Epithelial cell of esophagus (primary cell): ENCODE measurements around the gene HNRNPC.
A peak's percentile ranks its signal among the peaks of the same experiment; 100 is the strongest.
"Not testable (repeated sequence)": the region's sequence is repeated elsewhere in the genome, so short reads cannot be mapped to it uniquely, and the experiment has no call there.

Source experiments
- DNase-seq: peaks from one replicate; pipeline ENCODE4 v3.0.0; 2010; ENCODE audit warnings: low read depth
- H3K4me3 ChIP-seq: 2 replicates; pipeline ENCODE4 v1.5.1; 2011; ENCODE audit warnings: mild to moderate bottlenecking, low read length, control low read depth
- TF ChIP-seq, protein P1 (sequence below): IDR thresholded peaks from 2 replicates; pipeline ENCODE4 v1.5.1; 2011; ENCODE audit warnings: low read depth, mild to moderate bottlenecking, low read length, control low read depth, inconsistent platforms; ENCODE audit not compliant: insufficient read depth; ENCODE audit errors: missing control alignments

The HNRNPC gene

DNA sequence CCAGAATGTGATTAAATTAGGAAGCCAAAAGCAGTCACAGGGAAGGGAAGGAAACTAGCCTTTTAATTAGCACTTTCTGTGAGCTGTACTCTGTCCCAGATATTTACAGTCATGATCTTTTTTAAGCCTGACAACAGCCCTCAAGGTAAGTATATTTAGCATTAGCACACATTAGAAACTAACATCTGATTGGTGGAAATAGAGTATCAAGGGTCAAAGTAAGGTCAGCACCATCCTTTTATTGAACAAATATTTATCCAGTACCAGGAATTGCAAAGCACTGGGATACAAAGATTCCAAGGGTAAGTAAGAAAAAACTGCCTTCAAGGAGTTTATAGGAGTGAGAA, 38.9 kb upstream of the HNRNPC start:
- DNase-seq, result no peak
- TF ChIP-seq, protein P1, sequence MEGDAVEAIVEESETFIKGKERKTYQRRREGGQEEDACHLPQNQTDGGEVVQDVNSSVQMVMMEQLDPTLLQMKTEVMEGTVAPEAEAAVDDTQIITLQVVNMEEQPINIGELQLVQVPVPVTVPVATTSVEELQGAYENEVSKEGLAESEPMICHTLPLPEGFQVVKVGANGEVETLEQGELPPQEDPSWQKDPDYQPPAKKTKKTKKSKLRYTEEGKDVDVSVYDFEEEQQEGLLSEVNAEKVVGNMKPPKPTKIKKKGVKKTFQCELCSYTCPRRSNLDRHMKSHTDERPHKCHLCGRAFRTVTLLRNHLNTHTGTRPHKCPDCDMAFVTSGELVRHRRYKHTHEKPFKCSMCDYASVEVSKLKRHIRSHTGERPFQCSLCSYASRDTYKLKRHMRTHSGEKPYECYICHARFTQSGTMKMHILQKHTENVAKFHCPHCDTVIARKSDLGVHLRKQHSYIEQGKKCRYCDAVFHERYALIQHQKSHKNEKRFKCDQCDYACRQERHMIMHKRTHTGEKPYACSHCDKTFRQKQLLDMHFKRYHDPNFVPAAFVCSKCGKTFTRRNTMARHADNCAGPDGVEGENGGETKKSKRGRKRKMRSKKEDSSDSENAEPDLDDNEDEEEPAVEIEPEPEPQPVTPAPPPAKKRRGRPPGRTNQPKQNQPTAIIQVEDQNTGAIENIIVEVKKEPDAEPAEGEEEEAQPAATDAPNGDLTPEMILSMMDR, result no peak
- H3K4me3 ChIP-seq, result peak overlapping the region; percentile 52

DNA sequence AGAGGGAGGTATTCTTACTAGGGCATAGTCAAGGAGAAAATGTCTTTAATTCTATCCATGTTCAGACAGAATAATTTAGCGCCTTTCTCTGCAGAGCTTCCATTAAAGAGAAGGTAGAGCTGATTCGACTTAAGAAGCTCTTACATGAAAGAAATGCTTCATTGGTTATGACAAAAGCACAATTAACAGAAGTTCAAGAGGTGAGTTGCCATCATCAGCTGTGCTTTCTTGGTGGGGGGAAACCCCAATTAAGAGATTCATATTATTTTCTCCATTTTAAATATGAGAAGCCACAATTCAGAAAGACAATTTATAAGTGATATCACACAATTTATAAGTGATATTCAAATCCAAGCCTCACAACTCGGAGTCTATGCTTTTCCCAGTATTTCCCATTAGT, 38.4 kb upstream of the HNRNPC start:
- no peak for DNase-seq
- no peak overlapping the region for H3K4me3 ChIP-seq
- TF ChIP-seq, protein P1, result no peak

DNA sequence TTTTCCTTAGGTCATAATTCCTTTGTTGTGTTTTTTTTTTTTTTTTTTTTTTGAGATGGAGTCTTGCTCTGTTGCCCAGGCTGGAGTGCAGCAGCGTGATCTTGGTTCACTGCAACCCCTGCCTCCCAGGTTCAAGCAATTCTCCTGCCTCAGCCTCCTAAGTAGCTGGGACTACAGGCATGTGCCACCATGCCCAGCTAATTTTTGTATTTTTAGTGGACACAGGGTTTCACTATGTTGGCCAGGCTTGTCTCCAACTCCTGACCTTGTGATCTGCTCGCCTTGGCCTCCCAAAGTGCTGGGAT, 33.5 kb upstream of the HNRNPC start:
- not testable (repeated sequence) for DNase-seq, H3K4me3 ChIP-seq

- TF ChIP-seq, protein P1, result no peak
- H3K4me3 ChIP-seq, result no peak overlapping the region
- DNase-seq, result no peak
Observed at GRCh38 chr14:21302013-21302835, 33.0 kb upstream of the HNRNPC start.

GRCh38 chr14:21300892-21301291, 31.6 kb upstream of the HNRNPC start:
- peak; percentile 11 for DNase-seq
- TF ChIP-seq, protein P1, result no peak
- H3K4me3 ChIP-seq, result peak overlapping the region; percentile 16

- TF ChIP-seq, protein P1, result no peak
- no peak overlapping the region for H3K4me3 ChIP-seq
- no peak for DNase-seq
Observed at GRCh38 chr14:21299562-21300130, 30.4 kb upstream of the HNRNPC start.

- H3K4me3 ChIP-seq, result no peak overlapping the region
- no peak for DNase-seq
- TF ChIP-seq, protein P1, result no peak
Observed at GRCh38 chr14:21298358-21298757, 29.1 kb upstream of the HNRNPC start.

DNA sequence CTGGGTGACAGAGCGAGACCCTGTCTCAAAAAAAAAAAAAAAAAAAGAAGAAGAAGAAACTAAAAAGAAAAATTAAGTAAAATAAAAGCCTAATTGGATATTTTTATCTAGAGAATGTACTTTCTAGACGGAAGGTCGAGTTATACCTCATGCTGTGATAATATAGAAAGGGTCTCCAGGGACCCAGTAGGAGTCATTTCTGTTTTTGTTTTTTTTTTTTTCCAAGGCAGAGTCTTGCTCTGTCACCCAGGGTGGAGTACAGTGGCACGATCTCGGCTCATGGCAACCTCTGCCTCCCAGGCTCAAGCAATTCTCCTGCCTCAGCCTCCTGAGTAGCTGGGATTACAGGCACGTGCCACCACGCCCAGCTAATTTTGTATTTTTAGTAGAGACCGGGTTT, 24.8 kb upstream of the HNRNPC start:
- DNase-seq, H3K4me3 ChIP-seq: not testable (repeated sequence)
